Left lung (tissue), 10 donors: Measurements from ENCODE around the gene C12orf57. TPM values are rescaled to one million over a fixed set of nuclear protein-coding genes. Genes with fewer than 3 reads are reported as not detected.
"Not testable (repeated sequence)": the region's sequence is repeated elsewhere in the genome, so short reads cannot be mapped to it uniquely, and the experiment has no call there.

Experiments
- ATAC-seq: fragments of 200-7000 bp; cut with Tn5 transposase; one replicate; pipeline ENCODE4 v1.9.1; 2020; ENCODE audit warnings: moderate library complexity
- DNase-seq, 4 donors: peaks; one replicate each; pipeline ENCODE4 v3.0.0-alpha.2; 2013 to 2020
- H3K27ac ChIP-seq, 2 donors: fragments of 200-600 bp; sonication (generic) in 1 of 2; one replicate each; pipeline versions ENCODE4 v1.5.0 to v1.8.0; 2020 to 2021
- H3K27me3 ChIP-seq, 2 donors: fragments of 200-600 bp; sonication (generic) in 1 of 2; one replicate each; pipeline versions ENCODE4 v1.5.0 to v1.8.0; 2020 to 2021
- H3K36me3 ChIP-seq, 2 donors: fragments of 200-600 bp; sonication (generic) in 1 of 2; one replicate each; pipeline versions ENCODE4 v1.5.0 to v1.8.0; 2020 to 2021
- H3K4me1 ChIP-seq, 2 donors: fragments of 200-600 bp; one replicate each; pipeline ENCODE4 v1.8.0; 2021
- H3K4me3 ChIP-seq, 2 donors: fragments of 200-600 bp; sonication (generic) in 1 of 2; one replicate each; pipeline versions ENCODE4 v1.5.0 to v1.8.0; 2020 to 2021; ENCODE audit warnings: mild to moderate bottlenecking in 1 of 2
- H3K9me3 ChIP-seq, 2 donors: fragments of 200-600 bp; sonication (generic) in 1 of 2; one replicate each; pipeline versions ENCODE4 v1.5.0 to v1.8.0; 2020 to 2021
- intact Hi-C, 2 donors: fragments of 100-400 bp; cut with DNase I; formaldehyde crosslinking; loops; one replicate each; pipeline versions ENCODE4 v1.11.2 to v1.14.2; 2022
- polyA plus RNA-seq, 6 donors: library from polyadenylated mRNA; unstranded; fragments of 120-200 nt; gene quantifications; one replicate each; pipeline ENCODE4 v1.2.1, GENCODE V29; 2013; ENCODE audit not compliant: insufficient read length in 6 of 6
- total RNA-seq, 2 donors: library from RNA; stranded (reverse); fragmentation: NEBNext Ultra II Directional; extraction: Animal tissue kit (Norgen Biotek cat#: 25700); gene quantifications; one replicate each; pipeline ENCODE4 v1.2.1, GENCODE V29; 2021
- TF ChIP-seq, protein P1 (sequence below), 2 donors: fragments of 200-600 bp; sonication (generic) in 1 of 2; IDR thresholded peaks; one replicate each; pipeline versions ENCODE4 v1.5.0 to v1.8.0; 2021; ENCODE audit warnings: antibody characterized with exemption in 2 of 2
- donor health status: DM: no; HTN: yes; CAD: no.
- donor health status: DM: no; HTN: no; CAD: no.

C12orf57 gene
- total and polyA plus RNA-seq, 8 donors = 159 to 239 (median 199) TPM

DNA sequence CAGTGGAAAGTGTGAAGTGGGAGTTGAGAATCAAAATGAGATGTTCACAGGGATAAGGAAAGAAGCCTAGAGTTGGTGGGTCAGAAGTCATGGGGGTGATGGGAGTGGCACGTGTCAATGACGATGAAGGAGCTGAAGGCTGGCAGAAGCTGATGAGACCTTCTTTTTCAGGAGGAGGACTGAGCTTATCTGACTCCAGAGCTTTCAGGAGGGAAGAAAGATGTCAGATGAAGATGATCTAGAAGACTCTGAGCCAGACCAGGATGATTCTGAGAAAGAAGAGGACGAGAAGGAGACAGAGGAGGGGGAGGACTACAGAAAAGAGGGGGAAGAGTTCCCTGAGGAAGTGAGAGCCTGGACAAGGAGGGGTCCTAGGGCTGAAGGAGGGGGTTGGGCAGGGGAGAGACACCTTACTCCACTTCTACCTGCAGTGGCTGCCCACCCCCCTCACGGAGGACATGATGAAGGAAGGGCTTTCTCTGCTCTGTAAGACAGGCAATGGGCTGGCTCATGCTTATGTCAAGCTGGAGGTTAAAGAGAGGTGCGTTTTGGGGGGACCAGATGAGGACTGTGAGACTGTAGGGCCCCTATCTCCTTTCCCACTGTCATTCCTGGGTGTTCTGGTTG lies 38.3 kb upstream of the C12orf57 start:
- DNase-seq = peak in 1 of 4 donors; percentile 30
- no peaks in the 10 kb centered on the region for H3K36me3 ChIP-seq
- H3K27me3 ChIP-seq = no peaks in the 10 kb centered on the region
- H3K9me3 ChIP-seq = no peaks in the 10 kb centered on the region
- peaks cover 4 to 13% of the 10 kb centered on the region in 2 donors for H3K4me1 ChIP-seq
- intact Hi-C loops = no loop called here
- ATAC-seq = no peak
- TF ChIP-seq, protein P1, sequence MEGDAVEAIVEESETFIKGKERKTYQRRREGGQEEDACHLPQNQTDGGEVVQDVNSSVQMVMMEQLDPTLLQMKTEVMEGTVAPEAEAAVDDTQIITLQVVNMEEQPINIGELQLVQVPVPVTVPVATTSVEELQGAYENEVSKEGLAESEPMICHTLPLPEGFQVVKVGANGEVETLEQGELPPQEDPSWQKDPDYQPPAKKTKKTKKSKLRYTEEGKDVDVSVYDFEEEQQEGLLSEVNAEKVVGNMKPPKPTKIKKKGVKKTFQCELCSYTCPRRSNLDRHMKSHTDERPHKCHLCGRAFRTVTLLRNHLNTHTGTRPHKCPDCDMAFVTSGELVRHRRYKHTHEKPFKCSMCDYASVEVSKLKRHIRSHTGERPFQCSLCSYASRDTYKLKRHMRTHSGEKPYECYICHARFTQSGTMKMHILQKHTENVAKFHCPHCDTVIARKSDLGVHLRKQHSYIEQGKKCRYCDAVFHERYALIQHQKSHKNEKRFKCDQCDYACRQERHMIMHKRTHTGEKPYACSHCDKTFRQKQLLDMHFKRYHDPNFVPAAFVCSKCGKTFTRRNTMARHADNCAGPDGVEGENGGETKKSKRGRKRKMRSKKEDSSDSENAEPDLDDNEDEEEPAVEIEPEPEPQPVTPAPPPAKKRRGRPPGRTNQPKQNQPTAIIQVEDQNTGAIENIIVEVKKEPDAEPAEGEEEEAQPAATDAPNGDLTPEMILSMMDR (IDR thresholded peaks at IDR 0.05) = no peak
- peak overlapping the region in 1 of 2 donors; percentile 88 for H3K27ac ChIP-seq
- peak overlapping the region in 1 of 2 donors; percentile 64 for H3K4me3 ChIP-seq

DNA sequence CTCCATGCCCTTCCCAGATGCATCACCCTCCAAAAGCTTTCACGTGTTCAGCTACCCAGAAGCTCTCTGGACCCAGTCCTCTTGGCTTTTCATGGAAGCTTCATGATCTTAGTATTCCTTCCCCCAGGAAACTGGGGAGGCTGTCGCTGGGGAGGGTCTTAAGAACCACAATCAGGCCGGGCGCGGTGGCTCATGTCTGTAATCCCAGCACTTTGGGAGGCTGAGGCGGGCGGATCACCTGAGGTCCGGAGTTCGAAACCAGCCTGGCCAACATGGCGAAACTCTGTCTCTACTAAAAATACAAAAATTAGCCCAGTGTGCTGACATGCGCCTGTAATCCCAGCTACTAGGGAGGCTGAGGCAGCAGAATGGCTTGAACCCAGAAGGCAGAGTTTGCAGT lies 35.7 kb upstream of the C12orf57 start:
- H3K27ac ChIP-seq, intact Hi-C loops, H3K9me3 ChIP-seq, ATAC-seq, H3K36me3 ChIP-seq, H3K4me3 ChIP-seq: not testable (repeated sequence)
- peak in 1 of 4 donors; percentile 6 for DNase-seq
- peaks cover 0 to 12% of the 10 kb centered on the region in 2 donors for H3K27me3 ChIP-seq
- H3K4me1 ChIP-seq = peaks cover 4 to 13% of the 10 kb centered on the region in 2 donors

DNA sequence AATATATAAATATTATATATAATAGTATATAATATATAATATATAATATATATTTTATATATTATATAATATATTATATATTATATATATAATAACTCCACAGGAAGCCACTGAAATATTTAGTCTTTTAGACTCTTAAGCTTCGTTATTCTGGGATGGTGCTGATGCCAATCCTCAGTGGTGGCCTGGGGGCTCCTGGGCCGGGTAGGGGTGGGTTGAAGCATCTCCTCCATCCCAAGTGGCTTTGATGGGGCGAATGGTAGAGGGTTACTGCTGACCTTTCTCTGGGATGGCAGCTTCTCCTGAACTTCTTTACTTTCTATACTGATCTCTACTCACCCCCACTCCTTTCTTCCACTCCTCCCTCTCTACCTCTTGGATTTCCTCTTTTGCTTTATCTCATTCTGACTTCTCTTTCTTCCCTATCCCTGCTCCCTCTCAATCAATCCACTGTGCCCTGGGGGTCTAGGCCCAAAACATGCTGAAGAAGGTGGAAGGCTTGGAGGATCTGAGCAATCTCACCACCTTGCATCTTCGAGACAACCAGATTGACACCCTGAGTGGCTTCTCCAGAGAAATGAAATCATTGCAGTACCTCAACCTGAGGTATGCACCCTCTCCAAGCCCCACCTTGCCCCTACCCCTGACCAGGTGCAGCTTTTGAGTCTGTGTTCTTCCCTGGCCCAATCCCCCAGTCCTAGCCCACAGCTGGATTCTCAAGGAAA lies 34.2 kb upstream of the C12orf57 start:
- Histone ChIP-seq H3K27me3 (peaks cover 0 to 26% of the 10 kb centered on the region in 2 donors), H3K4me3 (no peak overlapping the region), H3K4me1 (peaks cover 4 to 18% of the 10 kb centered on the region in 2 donors), H3K9me3 (no peaks in the 10 kb centered on the region), H3K27ac (no peak overlapping the region), H3K36me3 (no peaks in the 10 kb centered on the region)
- intact Hi-C loops = no loop called here
- peak in 1 of 4 donors; percentile 18 for DNase-seq
- TF ChIP-seq, protein P1 (IDR thresholded peaks at IDR 0.05) = no peak
- ATAC-seq = no peak

- ATAC-seq = no peak
- H3K36me3 ChIP-seq = no peaks in the 10 kb centered on the region
Observed at GRCh38 chr12:6912164-6912935, 31.5 kb upstream of the C12orf57 start.

GRCh38 chr12:6914246-6914946 lies 29.4 kb upstream of the C12orf57 start, which contains the start of gene ENO2:
ENO2 (plus strand) TSS chr12:6914580; CDS start chr12:6915833, 1,253 bp downstream.
- peak; percentile 92 for ATAC-seq
- DNase-seq = peak in 3 of 4 donors; percentile 69 to 92 (median 84)
- Histone ChIP-seq H3K4me1 (peaks cover 0 to 24% of the 10 kb centered on the region in 2 donors), H3K27ac (peak within 1 kb of the TSS; percentile 61 to 66), H3K9me3 (no peaks in the 10 kb centered on the region), H3K4me3 (peak within 1 kb of the TSS; percentile 44 to 58), H3K27me3 (peaks cover 0 to 40% of the 10 kb centered on the region in 2 donors), H3K36me3 (peaks cover 0 to 8% of the 10 kb centered on the region in 2 donors)
- TF ChIP-seq, protein P1 (IDR thresholded peaks at IDR 0.05) = no peak
- intact Hi-C loops = no loop called here

More at GRCh38 chr12:6912164-6912935, 31.5 kb upstream of the C12orf57 start:
- no peak overlapping the region for H3K27ac ChIP-seq
- TF ChIP-seq, protein P1 (IDR thresholded peaks at IDR 0.05) = no peak
- no peak overlapping the region for H3K4me3 ChIP-seq
- H3K9me3 ChIP-seq = no peaks in the 10 kb centered on the region
- peaks cover 0 to 40% of the 10 kb centered on the region in 2 donors for H3K27me3 ChIP-seq
- intact Hi-C loops = no loop called here
- peak in 1 of 4 donors; percentile 28 for DNase-seq
- H3K4me1 ChIP-seq = peaks cover 0 to 24% of the 10 kb centered on the region in 2 donors
